Stomach (tissue), 9 donors: Measurements from ENCODE around the gene ALOX5AP. TPM values are rescaled to one million over a fixed set of nuclear protein-coding genes. Genes with fewer than 3 reads are reported as not detected.

Source experiments
- DNase-seq, 2 donors: peaks; one replicate each; pipeline versions ENCODE4 v3.0.0 to v3.0.0-alpha.2; 2013 to 2019
- H3K27ac ChIP-seq, 5 donors: fragments of 200-600 bp in 4 of 5; sonication (generic) in 4 of 5; one replicate each; pipeline ENCODE4 v1.5.1; 2013 to 2019; ENCODE audit warnings: mild to moderate bottlenecking in 1 of 5, moderate library complexity in 1 of 5
- H3K27me3 ChIP-seq, 3 donors: fragments of 200-600 bp; sonication (generic); one replicate each; pipeline ENCODE4 v1.5.1; 2017 to 2019; ENCODE audit warnings: mixed run types in 1 of 3
- H3K36me3 ChIP-seq, 4 donors: fragments of 200-600 bp; sonication (generic); 1 replicate in 3 of 4; 2 replicates in 1 of 4; pipeline ENCODE4 v1.5.1; 2016 to 2019
- H3K4me1 ChIP-seq, 4 donors: fragments of 200-600 bp; sonication (generic); one replicate each; pipeline ENCODE4 v1.5.1; 2016 to 2019
- H3K4me3 ChIP-seq, 4 donors: fragments of 200-600 bp; sonication (generic) in 3 of 4; one replicate each; pipeline ENCODE4 v1.5.1; 2016 to 2019; ENCODE audit warnings: mild to moderate bottlenecking in 1 of 4
- H3K9me3 ChIP-seq, 4 donors: fragments of 200-600 bp; sonication (generic); one replicate each; pipeline ENCODE4 v1.5.1; 2016 to 2019
- CTCF ChIP-seq, 7 experiments: fragments of 450-650 bp in 4 of 7; fragments of 200-600 bp in 3 of 7; sonication (generic) in 3 of 7; IDR thresholded peaks; one replicate each; pipeline ENCODE4 v1.5.1; 2016 to 2019; ENCODE audit warnings: antibody characterized with exemption in 7 of 7, control low read depth in 2 of 7, mild to moderate bottlenecking in 1 of 7
- EP300 ChIP-seq: sonication (generic); formaldehyde crosslinking; IDR thresholded peaks from one replicate; pipeline ENCODE4 v1.6.1; 2017; ENCODE audit warnings: antibody characterized with exemption
- POLR2A ChIP-seq, 4 donors: fragments of 450-650 bp; IDR thresholded peaks; one replicate each; pipeline ENCODE4 v1.6.1; 2016; ENCODE audit warnings: antibody characterized with exemption in 4 of 4, control low read depth in 2 of 4, mild to moderate bottlenecking in 1 of 4, moderate library complexity in 1 of 4
- POLR2AphosphoS5 ChIP-seq, 3 donors: sonication (generic); formaldehyde crosslinking; IDR thresholded peaks; one replicate each; pipeline ENCODE4 v1.6.1; 2016; ENCODE audit warnings: antibody characterized with exemption in 3 of 3
- WGBS, 5 donors: extraction: QIAGEN DNeasy Blood & Tissue Kit in 3 of 5; methylation state at CpG; one replicate each; pipeline versions ENCODE4 v1.1.5 to v1.1.7; 2013 to 2018; 5-methylcytosine and 5-hydroxymethylcytosine counted together
- intact Hi-C: fragments of 100-400 bp; cut with DNase I; formaldehyde crosslinking; loops from one replicate; pipeline ENCODE4 v1.15.1; 2023; ENCODE audit warnings: low total_unique reads
- polyA plus RNA-seq, 3 donors: library from polyadenylated mRNA; stranded (reverse); fragments of 200-250 nt; gene quantifications; one replicate each; pipeline ENCODE4 v1.2.3, GENCODE V29; 2013
- total RNA-seq, 5 donors: library from RNA; depleted of rRNA; stranded (reverse); fragments of >200 nt; gene quantifications; one replicate each; pipeline versions ENCODE4 v1.1.0 to v1.2.3, GENCODE V29; 2014 to 2016
- donor health status: healthy with polysubstance abuse.
- donor health status: Bipolar disorder and iron deficiency.
- donor health status: healthy.

ALOX5AP gene
- total and polyA plus RNA-seq, 8 donors: 1.3 to 36.4 (median 7.7) TPM

- Histone ChIP-seq H3K4me1 (peaks cover 0 to 36% (median 9%) of the 10 kb centered on the region in 4 donors), H3K36me3 (no peaks in the 10 kb centered on the region), H3K27ac (no peak overlapping the region), H3K9me3 (no peaks in the 10 kb centered on the region), H3K4me3 (no peak overlapping the region), H3K27me3 (peaks cover 0 to 7% (median 0%) of the 10 kb centered on the region in 3 donors)
- WGBS, 5 donors: 76 to 80% (median 78%) methylated on average over 8 of the region's 8 CpGs
- TF ChIP-seq CTCF (IDR thresholded peaks at IDR 0.05) (no peak), POLR2AphosphoS5 (IDR thresholded peaks at IDR 0.05) (no peak), EP300 (no peak), POLR2A (IDR thresholded peaks at IDR 0.05) (no peak)
- no peak for DNase-seq
- intact Hi-C loops: no loop called here
These were observed 16.0 kb downstream of the ALOX5AP start for GRCh38 chr13:30751183-30751933.

- peak in 1 of 2 donors; percentile 59 for DNase-seq
- TF ChIP-seq CTCF (IDR thresholded peaks at IDR 0.05) (no peak), POLR2A (IDR thresholded peaks at IDR 0.05) (no peak), POLR2AphosphoS5 (IDR thresholded peaks at IDR 0.05) (no peak), EP300 (no peak)
- intact Hi-C loops: no loop called here
- Histone ChIP-seq H3K9me3 (no peaks in the 10 kb centered on the region), H3K27ac (peak overlapping the region in 1 of 5 donors; percentile 44), H3K4me3 (no peak overlapping the region), H3K4me1 (peaks cover 0 to 27% (median 6%) of the 10 kb centered on the region in 4 donors), H3K27me3 (peaks cover 0 to 7% (median 0%) of the 10 kb centered on the region in 3 donors), H3K36me3 (no peaks in the 10 kb centered on the region)
- 46 to 59% (median 50%) methylated on average over 11 of the region's 11 CpGs for WGBS, 5 donors
These were observed 17.0 kb downstream of the ALOX5AP start for GRCh38 chr13:30752201-30752797.

GRCh38 chr13:30753030-30753616 is 17.8 kb downstream of the ALOX5AP start:
- intact Hi-C loops: no loop called here
- Histone ChIP-seq H3K27ac (no peak overlapping the region), H3K36me3 (no peaks in the 10 kb centered on the region), H3K9me3 (no peaks in the 10 kb centered on the region), H3K4me3 (no peak overlapping the region), H3K27me3 (peaks cover 0 to 7% (median 0%) of the 10 kb centered on the region in 3 donors), H3K4me1 (peaks cover 0 to 25% (median 6%) of the 10 kb centered on the region in 4 donors)
- 85 to 93% (median 86%) methylated on average over 8 of the region's 8 CpGs for WGBS, 5 donors
- no peak for DNase-seq
- no peak for TF ChIP-seq POLR2AphosphoS5 (IDR thresholded peaks at IDR 0.05)
- TF ChIP-seq EP300: no peak
- no peak for TF ChIP-seq POLR2A (IDR thresholded peaks at IDR 0.05)
- TF ChIP-seq CTCF (IDR thresholded peaks at IDR 0.05): no peak

- no peak for TF ChIP-seq POLR2AphosphoS5 (IDR thresholded peaks at IDR 0.05)
- TF ChIP-seq EP300: no peak
- no peak for TF ChIP-seq CTCF (IDR thresholded peaks at IDR 0.05)
- no peak for TF ChIP-seq POLR2A (IDR thresholded peaks at IDR 0.05)
- intact Hi-C loops: no loop called here
These were observed 20.3 kb downstream of the ALOX5AP start for GRCh38 chr13:30755678-30756077.

More at GRCh38 chr13:30755678-30756077, 20.3 kb downstream of the ALOX5AP start:
- Histone ChIP-seq H3K9me3 (no peaks in the 10 kb centered on the region), H3K27me3 (peaks cover 0 to 7% (median 0%) of the 10 kb centered on the region in 3 donors), H3K36me3 (no peaks in the 10 kb centered on the region), H3K27ac (no peak overlapping the region), H3K4me3 (no peak overlapping the region), H3K4me1 (peaks cover 0 to 16% (median 6%) of the 10 kb centered on the region in 4 donors)
- 75 to 81% (median 77%) methylated on average over 12 of the region's 12 CpGs for WGBS, 5 donors
- DNase-seq: no peak
